ENCODE measurements around the gene MYH6.
A peak's percentile ranks its signal among the peaks of the same experiment; 100 is the strongest.

MYH6 gene

GRCh38 chr14:23376482-23377197 is 31.4 kb downstream of the MYH6 start, which contains the start of gene CMTM5:
Gene CMTM5 (plus strand): TSS chr14:23377046. CDS start chr14:23377252, 206 bp downstream.
- peak; percentile 96 to 98 for DNase-seq

- DNase-seq: no peak
These were observed 32.4 kb downstream of the MYH6 start for GRCh38 chr14:23375527-23376251.

GRCh38 chr14:23373041-23373440 is 35.0 kb downstream of the MYH6 start:
- DNase-seq: no peak

GRCh38 chr14:23372509-23372908 is 35.6 kb downstream of the MYH6 start, which contains the start of gene IL25:
Gene IL25 (plus strand): TSS chr14:23372809.
- no peak for DNase-seq

GRCh38 chr14:23371865-23372264 is 36.2 kb downstream of the MYH6 start:
- no peak for DNase-seq

GRCh38 chr14:23370221-23370620 is 37.9 kb downstream of the MYH6 start:
- no peak for DNase-seq

- DNase-seq: peak; percentile 75 to 79
These were observed 41.6 kb downstream of the MYH6 start for GRCh38 chr14:23366426-23366921.

- peak; percentile 75 to 79 for DNase-seq
These were observed 42.2 kb downstream of the MYH6 start for GRCh38 chr14:23365732-23366425.

- DNase-seq: peak; percentile 30 to 61
These were observed 42.9 kb downstream of the MYH6 start, which contains the start of gene EFS for GRCh38 chr14:23365036-23365731. Gene EFS (minus strand): TSS chr14:23365172. CDS start chr14:23365025, 147 bp downstream.

- peak; percentile 77 to 82 for DNase-seq
These were observed 43.7 kb downstream of the MYH6 start for GRCh38 chr14:23364164-23365035.

- no peak for DNase-seq
These were observed 45.9 kb downstream of the MYH6 start for GRCh38 chr14:23362200-23362599.

GRCh38 chr14:23361763-23362162 is 46.3 kb downstream of the MYH6 start:
- DNase-seq: no peak

- peak; percentile 23 to 42 for DNase-seq
These were observed 46.8 kb downstream of the MYH6 start for GRCh38 chr14:23361320-23361719.

- DNase-seq: peak; percentile 69 to 70
These were observed 47.6 kb downstream of the MYH6 start for GRCh38 chr14:23360496-23360895.

GRCh38 chr14:23359722-23360447 is 48.2 kb downstream of the MYH6 start:
- no peak for DNase-seq

GRCh38 chr14:23359167-23359626 is 48.9 kb downstream of the MYH6 start:
- DNase-seq: no peak

GRCh38 chr14:23358553-23359166 is 49.4 kb downstream of the MYH6 start:
- no peak for DNase-seq

GRCh38 chr14:23358042-23358441 is 50.0 kb downstream of the MYH6 start:
- no peak for DNase-seq

- no peak for DNase-seq
These were observed 50.8 kb downstream of the MYH6 start for GRCh38 chr14:23357261-23357660.

GRCh38 chr14:23356662-23357061 is 51.4 kb downstream of the MYH6 start:
- DNase-seq: no peak

Data from hippocampal formation (tissue), 2 donors.